Cerebellar cortex (tissue), 1 donor: Measurements from ENCODE around the gene MAST3.
"Not testable (repeated sequence)": the region's sequence is repeated elsewhere in the genome, so short reads cannot be mapped to it uniquely, and the experiment has no call there.

Experiments used
- DNase-seq: peaks from one replicate; pipeline ENCODE4 v3.0.0-alpha.2; 2015; ENCODE audit warnings: low spot score

The MAST3 gene

GRCh38 chr19:18137657-18138339 lies 40.2 kb downstream of the MAST3 start:
- DNase-seq, result no peak

GRCh38 chr19:18140473-18140872 lies 42.9 kb downstream of the MAST3 start:
- no peak for DNase-seq

GRCh38 chr19:18141031-18141430 lies 43.5 kb downstream of the MAST3 start:
- DNase-seq, result no peak

GRCh38 chr19:18143902-18144301 lies 46.3 kb downstream of the MAST3 start:
- no peak for DNase-seq

- no peak for DNase-seq
Measured at GRCh38 chr19:18144361-18144760, 46.8 kb downstream of the MAST3 start.

- DNase-seq, result no peak
Measured at GRCh38 chr19:18144906-18145305, 47.3 kb downstream of the MAST3 start.

- no peak for DNase-seq
Measured at GRCh38 chr19:18145391-18145999, 47.9 kb downstream of the MAST3 start.

- DNase-seq, result no peak
Measured at GRCh38 chr19:18147396-18147795, 49.8 kb downstream of the MAST3 start.

- DNase-seq, result no peak
Measured at GRCh38 chr19:18149596-18149975, 52.0 kb downstream of the MAST3 start.

GRCh38 chr19:18150776-18151624 lies 53.4 kb downstream of the MAST3 start:
- DNase-seq, result peak; percentile 81

- DNase-seq, result peak; percentile 96
Measured at GRCh38 chr19:18152442-18152816, 54.9 kb downstream of the MAST3 start.

- peak; percentile 99 for DNase-seq
Measured at GRCh38 chr19:18152817-18153555, 55.4 kb downstream of the MAST3 start, which contains the start of gene PIK3R2. PIK3R2 (plus strand) TSS chr19:18153163; CDS start chr19:18155880, 2,717 bp downstream.

- no peak for DNase-seq
Measured at GRCh38 chr19:18153556-18154134, 56.1 kb downstream of the MAST3 start.

- DNase-seq, result no peak
Measured at GRCh38 chr19:18155095-18156087, 57.8 kb downstream of the MAST3 start.

GRCh38 chr19:18156268-18156667 lies 58.7 kb downstream of the MAST3 start:
- no peak for DNase-seq

- peak; percentile 73 for DNase-seq
Measured at GRCh38 chr19:18156841-18157464, 59.4 kb downstream of the MAST3 start.

- DNase-seq, result no peak
Measured at GRCh38 chr19:18157465-18158063, 60.0 kb downstream of the MAST3 start.

GRCh38 chr19:18158467-18158866 lies 60.9 kb downstream of the MAST3 start:
- no peak for DNase-seq

- DNase-seq, result not testable (repeated sequence)
Measured at GRCh38 chr19:18159059-18159616, 61.6 kb downstream of the MAST3 start.
